Hepatic stellate cell (primary cell): ENCODE measurements around the gene SP5.
"Not testable (repeated sequence)": the region's sequence is repeated elsewhere in the genome, so short reads cannot be mapped to it uniquely, and the experiment has no call there.

Experiments used
- DNase-seq: peaks from one replicate; pipeline ENCODE4 v3.0.0; 2011; ENCODE audit warnings: low spot score

Gene SP5

DNA sequence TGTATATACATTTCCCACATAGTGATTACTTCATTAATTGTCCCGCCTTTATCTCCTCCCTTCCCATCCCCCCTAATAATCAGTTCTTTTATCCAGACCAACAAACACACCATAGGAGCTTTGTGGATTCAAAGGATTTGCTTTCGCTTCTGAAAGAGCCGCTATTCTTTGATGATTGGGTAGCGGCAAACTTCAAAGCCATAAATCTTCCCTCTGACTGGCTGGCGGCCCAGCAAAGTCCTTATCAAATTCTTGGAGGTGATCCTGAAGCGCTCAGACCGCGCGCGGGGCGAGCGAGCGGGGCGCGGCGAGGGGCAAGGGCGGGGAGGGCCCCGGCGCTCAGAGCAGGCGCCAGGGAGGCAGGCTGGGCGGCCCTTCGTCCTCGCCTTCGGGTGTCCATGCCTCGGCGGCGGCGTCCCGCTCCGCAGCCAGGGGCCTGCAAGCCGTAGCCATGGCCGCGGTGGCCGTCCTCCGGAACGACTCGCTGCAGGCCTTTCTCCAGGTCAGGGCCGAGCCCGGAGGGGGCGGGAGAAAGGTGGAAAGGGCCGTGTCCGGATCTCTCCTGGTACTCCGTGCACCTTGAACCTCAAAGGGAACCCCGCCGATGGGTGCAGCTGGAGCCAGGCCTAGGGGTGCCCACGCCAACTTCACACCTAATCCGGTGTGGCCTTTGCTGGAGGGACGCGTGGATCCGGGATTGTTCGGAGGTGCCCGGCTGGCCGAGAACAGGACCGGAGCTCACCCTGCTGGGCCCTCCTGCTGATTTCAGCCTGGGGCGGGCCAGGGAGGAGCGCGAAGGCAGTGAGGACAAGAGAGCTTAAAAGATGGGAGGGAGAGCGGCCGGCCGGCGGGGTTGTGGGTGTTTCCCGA lies at the start of gene SP5:
Gene SP5, plus strand, starts transcription at position 276 of the 870 bp plus-strand sequence. Its CDS starts 176 bp downstream, at position 452.
- peak; percentile 36 for DNase-seq

DNA sequence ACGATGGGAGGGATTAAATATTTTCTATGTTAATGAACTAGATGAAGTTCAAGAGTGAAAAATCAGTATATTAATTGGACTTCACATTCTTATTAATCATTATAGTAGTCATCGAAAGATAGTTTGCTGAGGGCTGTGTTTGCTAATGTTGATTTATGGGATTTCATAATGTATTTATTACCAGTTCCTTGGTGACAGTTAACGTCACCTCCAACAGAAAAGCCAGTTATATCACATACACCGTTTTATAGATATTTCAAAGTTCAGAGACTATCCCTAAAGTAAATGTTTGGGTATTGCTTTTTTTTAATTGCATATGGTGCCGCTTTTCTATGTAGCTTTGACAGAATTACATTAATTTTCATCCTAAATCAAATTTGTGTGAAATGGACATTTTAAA lies 49.4 kb upstream of the SP5 start:
- no peak for DNase-seq

DNA sequence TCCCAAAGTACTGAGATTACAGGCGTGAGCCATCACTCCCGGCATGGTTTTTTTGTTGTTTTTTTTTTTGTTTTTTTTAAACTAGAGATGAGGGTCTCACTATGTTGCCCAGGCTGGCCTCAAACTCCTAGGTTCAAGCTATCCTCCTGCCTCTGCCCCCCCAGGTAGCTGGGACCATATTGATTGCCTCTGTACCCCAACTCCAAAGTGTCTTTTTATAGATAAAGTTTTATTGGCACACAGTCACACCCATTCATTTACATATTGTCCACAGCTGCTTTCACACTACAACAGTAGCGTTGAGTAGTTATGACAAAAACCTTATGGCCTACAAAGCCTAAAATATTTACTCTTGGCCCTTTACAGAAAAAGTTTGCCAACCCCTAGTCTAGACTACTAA lies 45.2 kb upstream of the SP5 start:
- no peak for DNase-seq

DNA sequence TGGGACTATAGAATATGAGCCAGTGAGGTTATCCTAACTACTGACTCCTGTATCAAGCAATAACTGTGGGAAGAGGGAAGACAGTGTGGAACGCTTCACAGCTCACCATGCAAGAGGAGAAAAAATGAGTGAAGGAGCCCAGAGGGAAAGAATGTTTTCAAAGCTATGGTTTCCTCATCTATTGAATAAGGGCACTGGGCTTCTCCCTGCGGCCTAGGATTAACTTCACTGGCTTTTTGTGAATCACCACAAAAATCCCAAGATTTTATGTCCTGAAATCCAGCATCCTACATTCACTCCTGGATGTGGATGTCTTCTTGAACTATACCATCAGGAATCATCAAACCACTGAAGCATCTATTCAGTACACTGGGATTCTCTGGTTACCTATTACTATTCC lies 44.5 kb upstream of the SP5 start:
- DNase-seq, result no peak

DNA sequence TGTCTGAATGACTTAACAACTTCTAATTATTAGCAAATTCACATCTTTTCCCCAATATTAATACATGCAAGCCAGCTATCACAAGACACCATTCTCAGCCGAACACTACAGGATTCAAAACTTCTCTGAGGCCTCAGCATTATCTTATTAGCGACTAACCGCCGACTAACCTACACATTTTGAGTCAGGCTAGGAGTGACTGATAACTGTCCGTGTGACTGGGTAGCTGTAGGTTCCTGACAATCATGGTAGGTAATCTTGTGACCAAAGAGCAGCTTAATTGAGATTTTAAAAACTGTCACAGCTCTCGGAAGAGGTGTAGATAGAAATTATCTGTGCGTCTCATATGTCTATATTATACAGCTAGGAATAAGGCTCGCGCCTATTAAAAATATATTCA lies 44.1 kb upstream of the SP5 start:
- DNase-seq, result no peak

DNA sequence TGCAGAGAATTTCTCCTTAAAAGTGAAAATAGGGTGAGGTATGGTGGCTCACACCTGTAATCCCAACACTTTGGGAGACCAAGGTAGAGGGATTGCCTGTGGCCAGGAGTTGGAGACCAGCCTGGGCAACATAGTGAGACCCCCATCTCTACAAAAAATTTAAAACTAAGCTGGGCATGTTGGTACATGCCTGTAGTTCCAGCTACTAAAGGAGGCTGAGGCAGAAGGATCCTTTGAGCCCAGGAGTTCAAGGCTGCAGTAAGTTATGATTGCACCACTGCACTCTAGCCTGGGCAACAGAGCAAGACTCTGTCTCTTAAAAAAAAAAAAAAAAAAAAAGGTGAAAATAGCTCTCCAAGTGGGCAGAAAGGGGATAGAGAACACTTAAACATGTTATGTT lies 40.9 kb upstream of the SP5 start:
- DNase-seq, result not testable (repeated sequence)

DNA sequence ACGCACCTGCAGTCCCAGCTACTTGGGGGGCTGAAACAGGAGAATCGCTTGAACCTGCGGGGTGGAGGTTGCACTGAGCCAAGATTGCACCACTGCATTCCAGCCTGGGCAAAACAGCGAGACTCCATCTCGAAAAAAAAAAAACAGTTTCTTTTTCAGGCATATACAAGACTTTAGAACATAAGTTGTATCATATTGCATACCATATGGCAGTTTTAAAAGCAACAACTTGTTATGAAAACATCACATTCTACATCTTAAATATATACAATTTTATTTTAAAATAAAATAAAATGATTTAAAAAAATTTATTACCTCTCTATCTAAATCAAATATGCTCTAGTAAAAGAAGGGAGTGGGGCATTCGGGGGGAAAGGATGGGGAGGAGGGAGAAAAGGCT lies 39.4 kb upstream of the SP5 start:
- no peak for DNase-seq

DNA sequence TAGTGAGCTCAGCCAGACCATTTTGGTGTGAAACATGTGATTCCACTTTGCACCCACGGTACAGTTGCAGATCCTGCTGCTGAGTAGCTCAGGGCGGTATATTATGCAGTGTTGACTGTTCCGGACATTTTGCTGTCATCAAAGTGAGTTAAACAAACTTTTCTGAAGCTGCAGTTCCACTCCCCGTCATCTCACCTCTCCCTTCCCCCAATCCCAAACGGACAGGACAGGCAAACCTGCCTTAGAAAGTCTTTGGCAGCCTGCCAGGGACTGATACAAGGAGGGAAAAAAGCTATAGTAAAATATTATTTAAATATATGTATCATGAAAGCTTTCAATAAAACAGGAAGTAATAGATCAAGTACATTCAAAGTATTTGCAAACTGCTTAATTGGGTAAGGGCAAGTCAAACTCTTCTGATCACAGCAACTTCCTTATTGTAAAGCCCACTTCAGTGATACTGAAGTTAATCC lies 35.5 kb upstream of the SP5 start:
- DNase-seq, result no peak

DNA sequence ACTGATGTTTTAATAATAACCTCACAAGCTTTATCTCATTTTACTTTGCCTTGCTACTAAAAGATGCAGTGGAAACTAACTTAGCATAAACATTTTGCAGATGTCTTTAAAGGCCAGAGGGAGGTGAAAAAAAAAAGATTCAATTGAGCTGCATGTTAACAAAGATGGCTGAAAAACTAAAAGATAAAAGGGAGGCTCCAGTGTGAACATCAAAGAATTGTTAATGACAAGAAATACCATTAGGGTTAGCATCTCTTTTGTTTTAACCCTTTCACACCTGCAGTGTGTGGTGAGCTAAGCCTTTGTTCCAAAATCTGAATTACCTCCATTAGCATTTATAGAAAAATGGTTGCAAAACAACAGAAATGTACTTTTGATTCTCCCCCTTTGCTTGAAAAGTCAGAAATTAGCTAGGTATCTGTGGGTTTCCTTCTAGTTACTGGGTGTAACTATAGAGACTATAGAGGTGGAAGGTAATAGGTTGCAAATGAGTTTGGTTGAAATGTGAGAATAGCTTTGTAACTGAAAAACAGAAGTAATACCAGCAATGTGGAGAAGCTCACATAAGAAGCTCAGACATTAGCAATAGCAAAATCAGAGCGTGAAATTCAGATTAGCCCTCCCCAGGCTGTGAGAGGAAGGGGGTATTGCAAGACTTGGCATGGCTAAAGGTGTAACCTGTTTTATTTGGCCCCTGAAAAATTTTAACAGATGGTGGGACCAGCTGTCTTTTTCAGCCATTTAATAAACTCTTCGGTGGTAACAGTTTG lies 34.8 kb upstream of the SP5 start:
- DNase-seq, result no peak

DNA sequence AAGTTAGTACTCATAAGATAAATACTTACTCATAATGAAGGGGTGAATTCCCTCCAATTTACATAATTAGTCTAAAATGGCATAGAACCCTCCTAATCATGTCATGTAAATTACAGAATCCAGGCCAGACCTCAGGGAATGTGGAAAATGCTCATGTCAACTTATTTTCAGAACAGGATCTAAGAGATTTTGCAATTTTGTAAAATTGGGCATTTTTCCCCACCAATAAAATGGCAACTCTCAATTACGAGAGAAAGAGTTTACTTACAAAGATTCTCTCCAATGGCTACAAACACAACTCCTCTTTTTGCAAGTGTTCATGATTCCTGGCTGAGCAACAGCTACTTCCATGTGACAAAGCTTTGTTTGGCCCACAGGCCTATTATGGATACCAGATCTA lies 33.8 kb upstream of the SP5 start:
- DNase-seq, result no peak

DNA sequence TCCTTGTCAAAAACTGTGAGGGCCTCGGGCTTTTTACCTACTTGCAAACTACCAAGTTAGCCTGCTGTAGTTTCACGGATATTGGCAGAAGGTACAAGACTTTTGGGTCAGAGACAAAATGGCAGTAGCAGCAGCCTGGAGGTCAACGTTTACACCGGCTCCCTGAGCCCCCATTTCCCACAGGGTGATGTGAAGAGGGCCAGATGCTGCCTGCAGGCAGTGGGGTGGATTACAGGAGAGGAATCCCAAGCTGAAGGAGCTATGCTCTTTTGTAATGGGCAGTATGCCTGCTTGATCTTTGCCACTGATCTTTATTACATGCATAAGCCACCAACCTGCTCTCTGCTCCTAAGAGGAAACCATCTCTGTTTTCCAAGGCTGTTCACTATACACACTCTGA lies 29.5 kb upstream of the SP5 start:
- no peak for DNase-seq

DNA sequence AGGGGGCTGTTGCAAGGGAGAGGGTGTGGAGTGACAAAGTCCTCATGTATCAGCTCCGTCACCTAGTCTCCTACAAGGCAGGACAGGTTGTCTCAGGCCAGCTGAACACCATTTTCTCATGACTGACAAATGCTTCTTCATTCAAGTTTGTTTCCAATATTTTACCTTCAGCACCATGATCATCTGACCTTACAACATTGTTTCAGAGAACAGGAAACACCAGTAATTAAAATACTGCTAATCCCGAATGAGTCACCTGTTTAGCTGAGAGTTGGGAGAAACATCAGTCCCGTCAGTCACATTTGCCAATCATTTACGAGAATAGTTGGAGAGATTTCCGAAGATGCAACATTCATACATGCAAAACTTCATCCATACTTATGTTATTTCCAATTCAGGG lies 25.7 kb upstream of the SP5 start:
- no peak for DNase-seq

DNA sequence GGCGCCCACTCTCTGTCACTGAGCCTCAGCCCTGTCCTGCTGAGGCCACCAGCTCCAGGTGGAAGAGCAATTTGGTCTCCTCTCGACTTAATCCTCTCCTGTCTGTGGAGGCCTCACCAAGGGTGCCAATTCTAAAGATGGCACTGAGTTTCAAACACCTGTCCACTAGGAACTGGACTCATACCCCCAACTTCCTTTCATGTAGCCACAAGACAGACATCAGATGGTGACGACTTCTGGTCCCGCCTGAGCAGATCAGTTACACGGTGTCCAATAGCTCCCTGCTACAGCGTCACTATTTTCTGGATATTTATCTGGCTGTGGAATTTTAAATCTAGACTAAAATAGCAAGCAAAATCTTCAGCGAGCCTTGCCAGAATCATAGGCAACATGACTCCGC lies 24.5 kb upstream of the SP5 start:
- DNase-seq, result no peak

DNA sequence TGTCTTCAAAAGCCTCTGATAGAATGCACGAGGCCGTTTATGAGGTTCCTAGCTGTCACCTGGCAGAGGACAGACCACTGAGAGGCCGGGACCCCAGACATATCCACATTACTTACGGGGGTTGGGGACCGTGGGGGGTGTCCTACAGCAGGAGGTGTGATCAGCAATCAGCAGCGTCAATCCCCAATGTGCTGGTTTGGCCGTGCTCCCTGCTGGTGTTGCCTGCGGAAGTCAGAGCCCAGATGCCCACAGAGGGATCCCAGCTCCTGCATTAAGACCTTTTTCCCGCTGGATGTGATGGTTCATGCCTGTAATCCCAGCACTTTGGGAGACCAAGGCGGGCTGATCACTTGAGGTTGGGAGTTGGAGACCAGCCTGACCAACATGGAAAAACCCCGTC lies 20.8 kb upstream of the SP5 start:
- no peak for DNase-seq

DNA sequence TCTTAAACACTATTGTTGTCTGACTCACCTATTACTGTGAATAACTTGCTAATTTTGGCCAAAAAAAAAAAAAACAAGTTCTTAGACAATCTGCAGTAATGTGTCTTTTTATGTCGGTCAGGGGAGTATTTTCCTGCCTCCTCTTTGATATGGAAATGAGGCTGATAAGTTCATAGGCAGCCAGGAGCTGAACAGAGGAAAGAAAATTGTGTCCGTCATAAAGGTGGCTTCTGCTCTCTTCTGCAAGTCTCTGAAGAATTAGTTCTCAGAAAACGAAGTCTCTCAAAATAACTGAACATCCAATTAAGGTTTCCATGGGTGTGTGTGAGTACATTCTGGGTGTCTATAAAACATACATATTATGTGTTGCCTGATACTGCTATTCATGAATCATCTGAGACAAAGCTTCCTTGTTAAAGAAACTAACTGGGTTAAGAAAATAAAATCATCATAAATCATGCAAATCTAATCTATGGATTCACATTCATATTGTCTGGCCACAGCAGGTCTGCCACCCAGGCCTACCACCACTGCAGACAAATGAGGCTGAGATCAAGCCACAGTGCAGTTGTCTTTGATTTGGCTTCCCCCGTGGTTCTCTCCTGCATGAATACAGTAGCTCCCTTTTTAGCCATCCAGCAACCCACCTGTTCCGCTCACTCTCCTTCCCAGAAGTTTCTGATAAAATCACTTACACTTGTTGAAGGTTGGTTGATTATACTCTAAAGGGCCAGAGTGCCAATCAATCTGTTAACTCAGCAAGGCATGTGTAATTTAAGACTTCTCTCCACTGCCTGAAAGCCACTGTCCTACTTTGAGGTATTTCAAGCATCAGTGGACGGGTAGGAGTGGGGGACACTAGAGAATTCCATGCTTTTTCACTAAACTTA lies 19.4 kb upstream of the SP5 start:
- no peak for DNase-seq

DNA sequence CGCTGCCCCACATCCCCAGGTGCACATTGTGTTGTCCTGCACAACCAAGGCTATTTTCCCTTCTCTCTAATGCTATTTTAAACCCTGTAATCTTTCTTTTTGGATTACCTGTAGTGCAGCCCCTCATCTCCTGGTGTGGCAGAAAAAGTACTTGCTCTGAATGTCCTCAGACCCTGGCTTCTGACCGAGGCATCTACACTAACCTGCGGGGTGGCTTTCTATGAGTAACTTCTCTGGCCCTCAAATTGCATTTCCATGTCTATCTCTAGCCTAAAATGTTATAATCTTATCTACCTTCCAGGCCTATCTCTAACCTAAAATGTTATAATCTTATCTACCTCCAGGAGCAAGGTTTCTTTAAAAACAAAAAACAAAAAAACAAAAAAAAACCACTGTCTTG lies 18.2 kb upstream of the SP5 start:
- DNase-seq, result no peak

DNA sequence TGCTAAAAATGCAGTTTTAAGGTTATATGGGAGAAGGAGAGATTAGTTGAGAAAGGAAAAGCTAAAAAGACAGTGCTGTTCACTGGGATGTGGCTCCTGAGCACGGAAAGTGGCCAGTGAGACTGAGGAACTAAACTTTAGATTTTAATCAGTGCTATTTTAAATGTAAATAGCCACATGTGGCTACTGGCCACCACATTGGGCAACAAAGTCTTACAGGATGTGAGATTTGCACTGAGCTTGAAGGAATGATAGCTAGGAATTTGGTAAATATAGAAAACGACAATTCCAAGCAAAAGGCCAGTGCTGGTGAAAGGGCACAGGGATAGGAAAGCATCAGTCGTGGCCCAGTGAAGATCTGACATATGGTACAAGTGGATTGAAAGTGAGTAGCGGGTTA lies 14.1 kb upstream of the SP5 start:
- no peak for DNase-seq

DNA sequence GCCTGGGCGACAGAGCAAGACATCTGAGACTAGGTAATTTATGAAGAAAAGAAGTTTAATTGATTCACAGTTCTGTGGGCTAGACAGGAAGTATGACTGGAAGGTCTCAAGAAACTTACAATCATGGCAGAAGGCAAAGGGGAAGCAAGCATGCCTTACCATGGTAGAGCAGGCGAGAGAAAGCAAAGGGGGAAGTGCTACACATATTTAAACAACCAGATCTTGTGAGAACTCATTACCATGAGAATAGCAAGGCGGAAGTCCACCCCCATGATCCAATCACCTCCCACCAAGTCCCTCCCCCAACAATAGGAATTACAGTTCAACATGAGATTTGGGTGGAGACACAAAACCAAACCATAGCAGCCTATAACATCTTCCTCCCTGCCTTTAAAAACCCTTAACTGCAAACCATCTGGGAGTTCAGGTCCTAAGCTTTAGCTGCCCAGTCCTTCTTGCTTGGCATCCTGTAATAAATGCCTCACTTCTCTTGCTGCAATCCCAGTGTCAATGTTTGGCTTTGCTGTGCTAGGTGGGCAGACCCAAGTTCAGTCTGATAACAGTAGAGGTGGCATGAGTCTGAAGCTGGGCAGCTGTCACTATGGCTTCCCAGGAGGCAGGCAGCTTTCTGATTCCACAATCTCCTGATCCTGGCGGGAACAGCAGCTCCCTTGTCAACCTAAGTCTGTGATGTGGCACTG lies 11.2 kb upstream of the SP5 start:
- DNase-seq, result no peak

DNA sequence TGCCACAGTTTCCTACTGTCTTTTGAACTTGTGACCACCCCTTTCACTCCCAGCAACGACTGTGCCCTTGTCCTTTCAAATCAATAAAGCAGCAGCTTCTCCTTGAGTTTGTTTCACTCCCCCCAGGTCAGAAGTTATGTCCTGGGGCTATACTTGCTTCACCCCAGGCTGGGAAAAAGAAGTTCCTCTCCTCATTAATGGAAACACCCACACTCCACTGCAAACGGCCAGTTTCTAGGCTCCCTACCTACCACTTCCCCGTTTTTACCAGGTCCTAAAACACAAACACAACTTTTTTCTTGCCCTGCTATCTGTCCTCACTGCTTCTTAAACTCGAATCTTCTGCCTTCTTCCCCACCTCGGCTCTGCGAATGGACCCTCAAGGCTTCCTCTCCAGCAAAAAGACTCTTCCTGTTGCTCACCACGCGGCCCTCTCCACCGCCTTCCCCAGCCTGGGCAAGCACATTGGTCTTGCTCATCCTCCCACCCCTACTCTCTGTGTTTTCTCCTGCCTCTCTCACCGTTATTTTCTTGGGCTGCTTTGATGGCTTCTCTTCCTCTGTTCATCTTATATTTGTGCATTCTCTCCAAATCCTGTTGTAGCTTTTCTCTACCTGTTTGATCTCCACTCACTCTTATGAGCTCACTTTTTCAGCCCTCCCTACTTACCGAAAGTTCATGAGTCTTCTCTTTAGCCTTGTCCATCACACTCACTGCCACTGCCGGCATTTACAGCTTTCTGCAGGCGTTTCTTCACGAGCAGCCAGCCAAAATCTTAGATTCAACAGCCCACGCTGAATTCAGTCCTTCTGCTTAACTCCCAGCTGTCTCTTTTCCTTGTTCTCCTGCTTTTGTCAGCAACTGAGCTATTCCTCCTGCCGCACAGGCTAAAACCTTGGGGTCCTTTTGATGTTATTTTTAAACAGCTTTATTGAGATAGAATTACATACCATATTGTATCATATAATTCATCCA lies 7.0 kb upstream of the SP5 start:
- no peak for DNase-seq

DNA sequence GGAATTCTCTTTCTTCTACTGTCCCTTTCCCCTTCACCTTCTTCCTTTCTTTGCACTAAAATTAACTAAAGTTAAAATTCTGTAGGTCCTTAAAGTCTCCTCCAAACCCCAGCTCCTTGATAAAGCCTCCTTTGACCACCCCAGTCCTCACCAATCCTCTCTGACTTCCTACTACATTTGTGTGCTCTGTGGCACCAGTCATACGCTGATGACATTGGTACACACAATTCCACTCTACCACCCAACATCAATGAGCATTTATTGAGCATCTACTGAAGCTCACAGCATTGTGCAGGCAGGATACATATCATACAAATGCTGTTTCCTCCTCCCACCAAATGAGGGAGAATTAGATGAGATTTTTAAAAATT lies 4.5 kb upstream of the SP5 start:
- DNase-seq, result no peak
